HL-60 (cell line): Measurements from ENCODE around the gene REEP5.

Experiments
- POLR2AphosphoS5 ChIP-seq: IDR thresholded peaks from 2 replicates; pipeline ENCODE4 v1.6.1; 2012; ENCODE audit warnings: low read depth
- SPI1 ChIP-seq: IDR thresholded peaks from 2 replicates; pipeline ENCODE4 v1.6.1; 2012; ENCODE audit warnings: low read depth, mild to moderate bottlenecking, borderline replicate concordance
- TF ChIP-seq, protein P1 (sequence below): IDR thresholded peaks from one replicate; pipeline ENCODE4 v1.5.1; 2011; ENCODE audit warnings: low read length, control low read depth, inconsistent platforms; ENCODE audit not compliant: insufficient read depth
- TF ChIP-seq, protein P2 (sequence below): IDR thresholded peaks from 2 replicates; pipeline ENCODE4 v1.6.1; 2012; ENCODE audit warnings: low read depth; ENCODE audit not compliant: insufficient replicate concordance

GRCh38 chr5:112923148-112923917, 1.3 kb upstream of the REEP5 start:
- TF ChIP-seq, protein P1, sequence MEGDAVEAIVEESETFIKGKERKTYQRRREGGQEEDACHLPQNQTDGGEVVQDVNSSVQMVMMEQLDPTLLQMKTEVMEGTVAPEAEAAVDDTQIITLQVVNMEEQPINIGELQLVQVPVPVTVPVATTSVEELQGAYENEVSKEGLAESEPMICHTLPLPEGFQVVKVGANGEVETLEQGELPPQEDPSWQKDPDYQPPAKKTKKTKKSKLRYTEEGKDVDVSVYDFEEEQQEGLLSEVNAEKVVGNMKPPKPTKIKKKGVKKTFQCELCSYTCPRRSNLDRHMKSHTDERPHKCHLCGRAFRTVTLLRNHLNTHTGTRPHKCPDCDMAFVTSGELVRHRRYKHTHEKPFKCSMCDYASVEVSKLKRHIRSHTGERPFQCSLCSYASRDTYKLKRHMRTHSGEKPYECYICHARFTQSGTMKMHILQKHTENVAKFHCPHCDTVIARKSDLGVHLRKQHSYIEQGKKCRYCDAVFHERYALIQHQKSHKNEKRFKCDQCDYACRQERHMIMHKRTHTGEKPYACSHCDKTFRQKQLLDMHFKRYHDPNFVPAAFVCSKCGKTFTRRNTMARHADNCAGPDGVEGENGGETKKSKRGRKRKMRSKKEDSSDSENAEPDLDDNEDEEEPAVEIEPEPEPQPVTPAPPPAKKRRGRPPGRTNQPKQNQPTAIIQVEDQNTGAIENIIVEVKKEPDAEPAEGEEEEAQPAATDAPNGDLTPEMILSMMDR = no peak
- TF ChIP-seq, protein P2, sequence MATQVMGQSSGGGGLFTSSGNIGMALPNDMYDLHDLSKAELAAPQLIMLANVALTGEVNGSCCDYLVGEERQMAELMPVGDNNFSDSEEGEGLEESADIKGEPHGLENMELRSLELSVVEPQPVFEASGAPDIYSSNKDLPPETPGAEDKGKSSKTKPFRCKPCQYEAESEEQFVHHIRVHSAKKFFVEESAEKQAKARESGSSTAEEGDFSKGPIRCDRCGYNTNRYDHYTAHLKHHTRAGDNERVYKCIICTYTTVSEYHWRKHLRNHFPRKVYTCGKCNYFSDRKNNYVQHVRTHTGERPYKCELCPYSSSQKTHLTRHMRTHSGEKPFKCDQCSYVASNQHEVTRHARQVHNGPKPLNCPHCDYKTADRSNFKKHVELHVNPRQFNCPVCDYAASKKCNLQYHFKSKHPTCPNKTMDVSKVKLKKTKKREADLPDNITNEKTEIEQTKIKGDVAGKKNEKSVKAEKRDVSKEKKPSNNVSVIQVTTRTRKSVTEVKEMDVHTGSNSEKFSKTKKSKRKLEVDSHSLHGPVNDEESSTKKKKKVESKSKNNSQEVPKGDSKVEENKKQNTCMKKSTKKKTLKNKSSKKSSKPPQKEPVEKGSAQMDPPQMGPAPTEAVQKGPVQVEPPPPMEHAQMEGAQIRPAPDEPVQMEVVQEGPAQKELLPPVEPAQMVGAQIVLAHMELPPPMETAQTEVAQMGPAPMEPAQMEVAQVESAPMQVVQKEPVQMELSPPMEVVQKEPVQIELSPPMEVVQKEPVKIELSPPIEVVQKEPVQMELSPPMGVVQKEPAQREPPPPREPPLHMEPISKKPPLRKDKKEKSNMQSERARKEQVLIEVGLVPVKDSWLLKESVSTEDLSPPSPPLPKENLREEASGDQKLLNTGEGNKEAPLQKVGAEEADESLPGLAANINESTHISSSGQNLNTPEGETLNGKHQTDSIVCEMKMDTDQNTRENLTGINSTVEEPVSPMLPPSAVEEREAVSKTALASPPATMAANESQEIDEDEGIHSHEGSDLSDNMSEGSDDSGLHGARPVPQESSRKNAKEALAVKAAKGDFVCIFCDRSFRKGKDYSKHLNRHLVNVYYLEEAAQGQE = no peak
- peak; percentile 89 for TF ChIP-seq SPI1
- no peak; the same call in 1 of the 2 replicates for TF ChIP-seq POLR2AphosphoS5
